H4 (cell line): Measurements from ENCODE around the gene TPI1. TPM values are rescaled to one million over a fixed set of nuclear protein-coding genes. Genes with fewer than 3 reads are reported as not detected.
"Not testable (repeated sequence)": the region's sequence is repeated elsewhere in the genome, so short reads cannot be mapped to it uniquely, and the experiment has no call there.

Experiments used
- DNase-seq: peaks from one replicate; pipeline ENCODE4 v3.0.0-alpha.2; 2015; ENCODE audit warnings: low spot score
- total RNA-seq: library from RNA; depleted of rRNA; stranded (reverse); fragments of >200 nt; shearing (Covaris generic); gene quantifications from 2 replicates; pipeline ENCODE4 v1.2.3, GENCODE V29; 2014

The TPI1 gene
- total RNA-seq, 1 experiment from 2014 or later: 2,242 TPM

GRCh38 chr12:6847676-6848075, 19.7 kb upstream of the TPI1 start:
- no peak for DNase-seq

DNA sequence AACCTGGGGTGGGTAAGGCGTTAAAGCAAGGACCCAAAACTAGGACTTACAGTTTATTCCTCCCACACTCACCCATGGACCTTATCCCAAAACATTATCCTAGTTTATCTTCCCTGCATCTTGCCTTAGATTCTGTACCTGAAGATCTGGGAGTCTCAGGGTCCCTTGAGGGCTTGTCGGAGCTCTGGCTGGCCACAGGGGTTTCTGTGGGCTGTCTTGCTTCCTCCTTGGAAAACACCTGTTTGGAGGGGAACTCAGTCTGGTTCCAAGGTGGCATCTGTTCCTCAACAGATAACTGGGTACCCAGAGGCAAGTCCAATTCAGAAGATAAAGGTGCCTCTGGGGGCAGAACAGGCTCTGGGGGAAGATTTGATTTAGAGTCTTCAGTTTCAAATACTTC, 17.9 kb upstream of the TPI1 start:
- no peak for DNase-seq

- no peak for DNase-seq
These were observed 17.3 kb upstream of the TPI1 start for GRCh38 chr12:6849976-6850560.

- no peak for DNase-seq
These were observed 16.6 kb upstream of the TPI1 start for GRCh38 chr12:6850796-6851152.

DNA sequence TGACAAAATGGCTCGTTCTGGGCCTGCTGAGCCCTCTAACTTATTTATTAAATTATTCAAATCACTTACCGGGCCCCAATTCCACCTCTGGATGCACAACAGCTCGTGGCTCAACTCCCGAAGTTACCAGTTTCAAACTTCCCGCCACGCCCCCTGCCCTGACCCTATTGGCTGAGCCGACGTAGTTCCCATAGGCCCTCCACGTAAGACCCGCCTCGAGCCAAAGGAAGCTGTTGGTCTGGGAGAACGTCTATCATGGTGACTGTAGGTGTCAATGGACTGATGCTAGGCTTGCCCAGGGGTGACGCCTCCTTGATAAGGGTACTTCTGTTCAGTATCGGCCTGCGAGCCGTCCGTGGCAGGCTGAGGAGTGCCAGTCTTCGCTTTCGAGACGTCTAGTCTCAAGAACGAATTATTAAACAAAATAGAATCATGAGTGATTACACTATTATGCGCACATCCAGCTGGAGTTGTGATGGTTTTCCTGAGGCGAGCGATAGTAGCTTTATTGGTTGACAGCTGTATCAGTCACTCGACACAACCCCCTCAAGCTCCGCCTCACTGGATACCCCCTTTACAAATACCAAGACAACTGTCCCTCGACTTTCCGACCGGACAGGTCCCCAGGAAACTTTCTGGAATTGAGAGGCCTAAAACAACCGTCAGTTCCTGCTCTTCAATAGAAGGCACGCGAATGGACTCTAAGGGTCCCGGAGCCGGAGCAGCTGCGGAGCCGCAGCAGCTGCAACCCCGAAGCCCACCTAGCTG, 16.0 kb upstream of the TPI1 start, which contains the start of gene CDCA3:
Gene CDCA3, minus strand, starts transcription at position 134 of the 768 bp plus-strand sequence. CDS start 334 bp downstream, outside the sequence.
- DNase-seq: peak; percentile 100

GRCh38 chr12:6851921-6852650, 15.2 kb upstream of the TPI1 start, which contains the start of gene USP5:
Gene USP5, plus strand, starts transcription at chr12:6852150. Its CDS starts 30 bp downstream, at chr12:6852180.
- DNase-seq: peak; percentile 100

GRCh38 chr12:6852651-6853354, 14.5 kb upstream of the TPI1 start:
- DNase-seq: peak; percentile 77

DNA sequence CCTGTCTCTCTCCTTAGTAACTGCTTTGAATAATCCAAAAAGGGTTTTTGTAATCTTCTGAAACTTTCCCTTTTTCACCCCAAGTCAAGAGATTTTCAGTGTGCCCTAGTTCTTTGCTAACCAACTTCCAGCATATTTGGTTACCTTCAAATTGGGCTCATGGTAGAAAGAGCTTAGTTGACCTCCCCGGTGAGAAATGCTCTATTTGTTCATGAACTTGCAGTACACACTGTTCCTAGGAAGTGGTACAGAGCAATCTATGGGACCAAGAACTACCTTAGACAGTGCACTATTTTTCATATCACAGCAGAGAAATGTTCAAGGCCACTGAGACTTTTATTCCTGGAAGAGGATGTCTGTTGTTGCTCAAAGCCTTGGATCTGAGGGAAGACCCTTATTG, 13.7 kb upstream of the TPI1 start:
- no peak for DNase-seq

GRCh38 chr12:6854036-6854435, 13.3 kb upstream of the TPI1 start:
- DNase-seq: no peak

DNA sequence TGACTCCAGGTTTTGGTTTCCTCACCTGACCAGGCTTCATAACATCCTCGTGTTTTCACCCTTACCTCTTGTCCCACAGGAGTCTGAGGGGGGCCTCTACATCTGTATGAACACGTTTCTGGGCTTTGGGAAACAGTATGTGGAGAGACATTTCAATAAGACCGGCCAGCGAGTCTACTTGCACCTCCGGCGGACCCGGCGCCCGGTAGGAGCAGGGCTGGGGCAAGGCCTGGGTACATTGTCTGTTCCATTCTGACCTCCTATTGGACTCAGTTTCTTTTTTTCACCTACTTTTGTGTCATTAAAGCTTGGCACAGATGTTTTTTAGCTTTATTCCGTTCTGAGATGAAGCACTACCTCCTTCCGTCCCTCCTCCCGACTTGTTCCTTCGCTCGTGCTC, 12.0 kb upstream of the TPI1 start:
- no peak for DNase-seq

GRCh38 chr12:6858799-6859198, 8.5 kb upstream of the TPI1 start:
- DNase-seq: no peak

DNA sequence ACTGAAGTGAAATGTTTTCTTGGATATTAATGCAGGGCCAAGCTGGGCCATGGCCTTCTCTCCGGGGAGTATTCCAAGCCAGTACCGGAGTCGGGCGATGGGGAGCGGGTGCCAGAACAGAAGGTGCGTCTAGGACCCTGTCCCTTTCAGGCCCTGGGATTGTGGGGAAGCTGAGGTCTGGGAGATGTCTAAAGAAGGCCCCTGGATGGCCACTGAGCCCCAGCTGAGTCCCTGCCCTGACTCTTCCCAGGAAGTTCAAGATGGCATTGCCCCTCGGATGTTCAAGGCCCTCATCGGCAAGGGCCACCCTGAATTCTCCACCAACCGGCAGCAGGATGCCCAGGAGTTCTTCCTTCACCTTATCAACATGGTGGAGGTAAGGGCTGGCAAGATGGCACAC, 7.2 kb upstream of the TPI1 start:
- DNase-seq: no peak

DNA sequence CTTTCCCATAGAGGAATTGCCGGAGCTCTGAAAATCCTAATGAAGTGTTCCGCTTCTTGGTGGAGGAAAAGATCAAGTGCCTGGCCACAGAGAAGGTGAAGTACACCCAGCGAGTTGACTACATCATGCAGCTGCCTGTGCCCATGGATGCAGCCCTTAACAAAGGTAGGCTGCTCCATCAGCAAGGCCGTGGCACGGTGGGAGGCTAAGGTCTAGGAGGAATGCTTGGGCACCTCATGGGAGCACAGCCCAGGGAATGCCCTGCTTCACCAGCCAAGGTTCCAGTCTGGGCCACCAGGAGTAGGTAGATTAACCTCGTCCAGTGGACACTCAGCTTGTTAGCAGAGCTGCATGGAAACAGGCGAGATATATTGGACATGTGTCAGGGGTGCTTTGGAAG, 6.4 kb upstream of the TPI1 start:
- no peak for DNase-seq

DNA sequence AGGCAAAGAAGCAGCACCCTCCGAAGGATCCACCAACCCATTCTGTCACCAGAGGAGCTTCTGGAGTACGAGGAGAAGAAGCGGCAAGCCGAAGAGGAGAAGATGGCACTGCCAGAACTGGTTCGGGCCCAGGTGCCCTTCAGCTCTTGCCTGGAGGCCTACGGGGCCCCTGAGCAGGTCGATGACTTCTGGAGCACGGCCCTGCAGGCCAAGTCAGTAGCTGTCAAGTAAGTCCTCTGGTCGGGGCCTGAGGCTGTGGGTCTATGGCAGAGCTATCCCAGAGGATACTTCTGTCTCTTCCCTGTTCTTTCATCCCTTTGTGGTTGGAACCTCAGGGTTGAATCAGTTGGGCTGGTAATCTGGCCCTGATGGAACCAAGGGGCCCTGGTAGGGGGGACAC, 5.9 kb upstream of the TPI1 start:
- DNase-seq: no peak

GRCh38 chr12:6863033-6863432, 4.3 kb upstream of the TPI1 start:
- DNase-seq: no peak

- no peak for DNase-seq
These were observed 3.6 kb upstream of the TPI1 start for GRCh38 chr12:6863586-6864321.

GRCh38 chr12:6865307-6865706, 2.0 kb upstream of the TPI1 start:
- DNase-seq: not testable (repeated sequence)

DNA sequence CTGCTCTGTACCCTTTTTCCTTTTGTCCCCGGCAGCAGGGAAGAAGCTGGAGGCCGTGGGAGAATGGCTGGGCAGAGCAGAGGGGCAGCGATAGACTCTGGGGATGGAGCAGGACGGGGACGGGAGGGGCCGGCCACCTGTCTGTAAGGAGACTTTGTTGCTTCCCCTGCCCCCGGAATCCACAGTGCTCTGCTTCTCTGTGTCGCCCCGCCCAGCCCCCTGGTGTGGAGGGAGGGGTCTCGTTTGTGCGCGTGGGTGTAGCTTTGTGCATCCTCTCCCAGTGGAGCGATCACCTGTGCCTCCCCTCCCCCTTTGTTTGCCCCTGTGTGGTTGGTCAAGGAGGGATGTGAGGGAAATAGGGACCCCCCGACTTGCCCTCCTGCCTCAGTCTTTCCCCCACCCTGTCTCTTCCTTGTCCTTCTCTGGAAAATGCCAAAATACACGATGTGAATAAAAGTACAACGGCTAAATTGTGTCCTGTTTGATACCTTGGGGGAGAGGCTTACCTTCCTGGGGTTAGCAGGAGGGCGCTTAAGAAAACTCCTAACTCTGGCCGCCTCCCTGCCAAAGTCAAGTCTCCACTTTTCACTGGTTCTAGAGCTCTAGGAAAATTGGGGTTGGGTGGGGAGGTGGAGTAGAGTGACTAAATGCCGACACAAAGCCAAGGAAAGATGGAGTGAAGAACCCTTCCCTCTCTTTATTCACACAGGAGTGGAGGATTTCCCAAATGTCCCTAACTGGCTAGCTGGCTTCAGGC, 990 bp upstream of the TPI1 start:
- DNase-seq: no peak

GRCh38 chr12:6866920-6867412, 365 bp upstream of the TPI1 start:
- DNase-seq: no peak

GRCh38 chr12:6868211-6869048, 1.1 kb downstream of the TPI1 start:
- DNase-seq: no peak
